SK-N-MC (cell line): ENCODE measurements around the gene COL4A5.

Experiments used
- EZH2 ChIP-seq: fragments of 200-600 bp; sonication (generic); IDR thresholded peaks from one replicate; pipeline ENCODE4 v1.6.1; 2017; ENCODE audit warnings: antibody characterized with exemption
- POLR2AphosphoS5 ChIP-seq: IDR thresholded peaks from 2 replicates; pipeline ENCODE4 v1.6.1; 2012; ENCODE audit warnings: mild to moderate bottlenecking, low read depth, low read length, borderline replicate concordance

- TF ChIP-seq EZH2 (no peak), POLR2AphosphoS5 (no peak)
These were observed 43.3 kb upstream of the COL4A5 start for GRCh38 chrX:108396188-108396891.
